Gastroesophageal sphincter (tissue), 4 donors: ENCODE results near the gene GALNT10. TPM values are rescaled to one million over a fixed set of nuclear protein-coding genes. Genes with fewer than 3 reads are reported as not detected.
A peak's percentile ranks its signal among the peaks of the same experiment; 100 is the strongest.

Experiments used
- ATAC-seq: fragments of 150-250 bp; one replicate; pipeline ENCODE4 v1.9.1; 2016; ENCODE audit warnings: mild to moderate bottlenecking, moderate library complexity
- H3K27ac ChIP-seq, 4 donors: fragments of 200-600 bp; sonication (generic) in 3 of 4; 1 replicate in 3 of 4; 2 replicates in 1 of 4; pipeline ENCODE4 v1.5.1; 2016 to 2019
- H3K27me3 ChIP-seq: fragments of 200-600 bp; sonication (generic); one replicate; pipeline ENCODE4 v1.5.1; 2019
- H3K36me3 ChIP-seq, 2 donors: fragments of 200-600 bp; sonication (generic); one replicate each; pipeline ENCODE4 v1.5.1; 2019; ENCODE audit warnings: control low read depth in 1 of 2
- H3K4me1 ChIP-seq, 3 donors: fragments of 200-600 bp; sonication (generic); 1 replicate in 2 of 3; 2 replicates in 1 of 3; pipeline ENCODE4 v1.5.1; 2016 to 2019; ENCODE audit warnings: control low read depth in 2 of 3
- H3K4me3 ChIP-seq, 2 donors: fragments of 200-600 bp; sonication (generic); one replicate each; pipeline ENCODE4 v1.5.1; 2019; ENCODE audit warnings: mild to moderate bottlenecking in 1 of 2, moderate library complexity in 1 of 2
- H3K9me3 ChIP-seq, 3 donors: fragments of 200-600 bp; sonication (generic); one replicate each; pipeline ENCODE4 v1.5.1; 2017 to 2019; ENCODE audit warnings: control low read depth in 2 of 3
- EP300 ChIP-seq: sonication (generic); formaldehyde crosslinking; IDR thresholded peaks from one replicate; pipeline ENCODE4 v1.6.1; 2017; ENCODE audit warnings: antibody characterized with exemption, mild to moderate bottlenecking
- POLR2A ChIP-seq, 2 donors: fragments of 450-650 bp; IDR thresholded peaks; one replicate each; pipeline ENCODE4 v1.6.1; 2017; ENCODE audit warnings: antibody characterized with exemption in 2 of 2, mild to moderate bottlenecking in 2 of 2, moderate library complexity in 1 of 2
- POLR2AphosphoS5 ChIP-seq: sonication (generic); formaldehyde crosslinking; IDR thresholded peaks from one replicate; pipeline ENCODE4 v1.6.1; 2017; ENCODE audit warnings: antibody characterized with exemption
- WGBS, 2 donors: methylation state at CpG; one replicate each; pipeline ENCODE4 v1.1.5; 2018; ENCODE audit warnings: low coverage in 1 of 2; 5-methylcytosine and 5-hydroxymethylcytosine counted together
- total RNA-seq, 4 donors: library from RNA; depleted of rRNA; stranded (reverse); fragments of >200 nt; gene quantifications; one replicate each; pipeline ENCODE4 v1.1.0, GENCODE V29; 2016
- TF ChIP-seq, protein P1 (sequence below), 4 experiments: fragments of 200-600 bp in 2 of 4; fragments of 450-650 bp in 2 of 4; sonication (generic) in 1 of 4; IDR thresholded peaks; one replicate each; pipeline ENCODE4 v1.5.1; 2017 to 2019; ENCODE audit warnings: antibody characterized with exemption in 4 of 4, mild to moderate bottlenecking in 2 of 4, moderate library complexity in 2 of 4

The GALNT10 gene
- total RNA-seq, 4 donors from 2014 or later = 19.1 to 49.1 (median 34.0) TPM

DNA sequence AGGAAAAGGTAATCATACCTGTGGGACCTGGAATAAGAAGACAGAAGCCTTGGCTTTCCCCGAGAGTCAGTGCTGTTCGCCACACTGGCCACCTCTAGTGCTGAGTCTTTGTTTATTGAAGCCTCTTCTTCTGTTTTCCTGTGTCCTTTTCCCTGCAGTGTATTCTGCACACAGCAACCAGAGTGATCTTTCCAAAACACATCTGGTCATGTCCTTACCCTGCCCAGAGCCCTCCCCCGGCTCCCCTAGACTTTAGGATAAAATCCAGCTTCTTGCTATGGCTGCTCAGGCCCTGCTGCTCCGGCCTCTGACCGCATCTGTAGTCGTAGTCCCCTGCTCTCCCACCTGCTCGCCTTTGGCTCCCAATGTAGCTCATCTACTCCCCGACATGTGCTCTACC lies 28.3 kb downstream of the GALNT10 start:
- no peak for ATAC-seq
- peaks cover 0 to 60% (median 19%) of the 10 kb centered on the region in 3 donors for H3K4me1 ChIP-seq
- 80 to 97% methylated on average over 2 to 8 of the region's 8 CpGs for WGBS, 2 donors

GRCh38 chr5:154220625-154221024 lies 30.1 kb downstream of the GALNT10 start:
- Histone ChIP-seq H3K9me3 (no peaks in the 10 kb centered on the region), H3K36me3 (no peaks in the 10 kb centered on the region), H3K4me3 (no peak overlapping the region), H3K4me1 (peaks cover 0 to 43% (median 12%) of the 10 kb centered on the region in 3 donors), H3K27ac (peak overlapping the region in 2 of 4 donors; percentile 6 to 16), H3K27me3 (no peaks in the 10 kb centered on the region)
- TF ChIP-seq, protein P1, sequence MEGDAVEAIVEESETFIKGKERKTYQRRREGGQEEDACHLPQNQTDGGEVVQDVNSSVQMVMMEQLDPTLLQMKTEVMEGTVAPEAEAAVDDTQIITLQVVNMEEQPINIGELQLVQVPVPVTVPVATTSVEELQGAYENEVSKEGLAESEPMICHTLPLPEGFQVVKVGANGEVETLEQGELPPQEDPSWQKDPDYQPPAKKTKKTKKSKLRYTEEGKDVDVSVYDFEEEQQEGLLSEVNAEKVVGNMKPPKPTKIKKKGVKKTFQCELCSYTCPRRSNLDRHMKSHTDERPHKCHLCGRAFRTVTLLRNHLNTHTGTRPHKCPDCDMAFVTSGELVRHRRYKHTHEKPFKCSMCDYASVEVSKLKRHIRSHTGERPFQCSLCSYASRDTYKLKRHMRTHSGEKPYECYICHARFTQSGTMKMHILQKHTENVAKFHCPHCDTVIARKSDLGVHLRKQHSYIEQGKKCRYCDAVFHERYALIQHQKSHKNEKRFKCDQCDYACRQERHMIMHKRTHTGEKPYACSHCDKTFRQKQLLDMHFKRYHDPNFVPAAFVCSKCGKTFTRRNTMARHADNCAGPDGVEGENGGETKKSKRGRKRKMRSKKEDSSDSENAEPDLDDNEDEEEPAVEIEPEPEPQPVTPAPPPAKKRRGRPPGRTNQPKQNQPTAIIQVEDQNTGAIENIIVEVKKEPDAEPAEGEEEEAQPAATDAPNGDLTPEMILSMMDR (IDR thresholded peaks at IDR 0.05) = no peak
- TF ChIP-seq EP300 (no peak), POLR2AphosphoS5 (no peak), POLR2A (IDR thresholded peaks at IDR 0.05) (no peak)
- ATAC-seq = no peak

More for the DNA sequence above, 28.3 kb downstream of the GALNT10 start:
- Histone ChIP-seq H3K36me3 (no peaks in the 10 kb centered on the region), H3K9me3 (no peaks in the 10 kb centered on the region), H3K27ac (no peak overlapping the region), H3K4me3 (no peak overlapping the region), H3K27me3 (no peaks in the 10 kb centered on the region)
- TF ChIP-seq, protein P1 (IDR thresholded peaks at IDR 0.05) = no peak

GRCh38 chr5:154221371-154221896 lies 30.9 kb downstream of the GALNT10 start:
- Histone ChIP-seq H3K4me1 (peaks cover 0 to 35% (median 12%) of the 10 kb centered on the region in 3 donors), H3K27me3 (no peaks in the 10 kb centered on the region), H3K27ac (peak overlapping the region in 2 of 4 donors; percentile 14 to 39), H3K36me3 (no peaks in the 10 kb centered on the region), H3K4me3 (no peak overlapping the region), H3K9me3 (no peaks in the 10 kb centered on the region)
- ATAC-seq = no peak
- TF ChIP-seq POLR2AphosphoS5 = no peak
- TF ChIP-seq, protein P1 (IDR thresholded peaks at IDR 0.05) = no peak
- TF ChIP-seq POLR2A (IDR thresholded peaks at IDR 0.05) = no peak
- TF ChIP-seq EP300 = no peak
- WGBS, 2 donors = 30 to 59% methylated on average over 5 to 6 of the region's 8 CpGs

- no peaks in the 10 kb centered on the region for H3K27me3 ChIP-seq
- no peak for ATAC-seq
- no peak overlapping the region for H3K4me3 ChIP-seq
- WGBS, 2 donors = 89 to 94% methylated on average over 2 of the region's 2 CpGs
- H3K4me1 ChIP-seq = peaks cover 0 to 25% (median 12%) of the 10 kb centered on the region in 3 donors
- no peaks in the 10 kb centered on the region for H3K36me3 ChIP-seq
- H3K9me3 ChIP-seq = peaks cover 0 to 5% (median 0%) of the 10 kb centered on the region in 3 donors
- no peak overlapping the region for H3K27ac ChIP-seq
- TF ChIP-seq POLR2AphosphoS5 (no peak), POLR2A (IDR thresholded peaks at IDR 0.05) (no peak), EP300 (no peak)
- TF ChIP-seq, protein P1 (IDR thresholded peaks at IDR 0.05) = no peak
Measured at GRCh38 chr5:154222414-154222813, 31.9 kb downstream of the GALNT10 start.

GRCh38 chr5:154223320-154223719 lies 32.8 kb downstream of the GALNT10 start:
- no peak for ATAC-seq
- Histone ChIP-seq H3K4me3 (no peak overlapping the region), H3K27me3 (no peaks in the 10 kb centered on the region), H3K27ac (no peak overlapping the region), H3K36me3 (no peaks in the 10 kb centered on the region), H3K9me3 (peaks cover 0 to 5% (median 0%) of the 10 kb centered on the region in 3 donors), H3K4me1 (peaks cover 0 to 19% (median 12%) of the 10 kb centered on the region in 3 donors)
- TF ChIP-seq POLR2A (IDR thresholded peaks at IDR 0.05) (no peak), POLR2AphosphoS5 (no peak), EP300 (no peak)
- TF ChIP-seq, protein P1 (IDR thresholded peaks at IDR 0.05) = no peak
- 67 to 83% methylated on average over 1 to 2 of the region's 3 CpGs for WGBS, 2 donors
